HuH-7 (cell line): Measurements from ENCODE around the gene LPCAT1.
"Not testable (repeated sequence)": the region's sequence is repeated elsewhere in the genome, so short reads cannot be mapped to it uniquely, and the experiment has no call there.

Experiments used
- DNase-seq: peaks from one replicate; pipeline ENCODE4 v3.0.0; 2011; ENCODE audit warnings: low spot score

Gene LPCAT1

DNA sequence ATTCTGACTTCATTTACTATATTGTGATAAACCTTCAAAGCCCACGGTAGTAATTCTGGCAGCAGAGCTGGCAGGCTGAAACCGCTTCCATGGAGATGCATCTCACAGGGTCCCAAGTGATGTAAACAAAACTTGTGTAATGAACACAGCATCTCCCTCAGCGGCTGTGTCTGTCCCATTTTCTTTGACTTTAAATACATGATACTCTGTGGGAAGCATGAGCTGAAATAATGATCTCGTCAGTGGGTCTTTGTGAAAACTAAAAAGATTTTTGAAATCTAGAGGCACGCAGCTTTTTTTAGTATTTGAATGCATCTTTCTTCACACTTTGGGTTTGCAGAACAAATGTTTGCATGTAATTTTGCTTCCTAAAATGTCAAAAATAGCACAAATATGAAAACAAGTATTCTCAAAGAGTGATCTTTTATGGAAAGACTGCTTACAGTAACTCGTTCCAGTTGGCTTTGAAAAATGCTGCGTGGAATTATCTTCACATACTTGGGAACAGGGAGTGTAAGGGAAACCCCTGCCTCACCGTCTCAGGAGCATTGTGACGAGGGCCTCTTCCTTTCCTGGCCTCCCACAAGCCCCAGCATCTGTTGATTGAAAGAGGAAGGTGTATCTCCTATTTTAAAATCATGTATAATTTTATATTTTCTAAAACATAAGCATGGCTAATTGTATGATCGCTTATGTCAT is 18.1 kb upstream of the LPCAT1 start:
- DNase-seq, result no peak

DNA sequence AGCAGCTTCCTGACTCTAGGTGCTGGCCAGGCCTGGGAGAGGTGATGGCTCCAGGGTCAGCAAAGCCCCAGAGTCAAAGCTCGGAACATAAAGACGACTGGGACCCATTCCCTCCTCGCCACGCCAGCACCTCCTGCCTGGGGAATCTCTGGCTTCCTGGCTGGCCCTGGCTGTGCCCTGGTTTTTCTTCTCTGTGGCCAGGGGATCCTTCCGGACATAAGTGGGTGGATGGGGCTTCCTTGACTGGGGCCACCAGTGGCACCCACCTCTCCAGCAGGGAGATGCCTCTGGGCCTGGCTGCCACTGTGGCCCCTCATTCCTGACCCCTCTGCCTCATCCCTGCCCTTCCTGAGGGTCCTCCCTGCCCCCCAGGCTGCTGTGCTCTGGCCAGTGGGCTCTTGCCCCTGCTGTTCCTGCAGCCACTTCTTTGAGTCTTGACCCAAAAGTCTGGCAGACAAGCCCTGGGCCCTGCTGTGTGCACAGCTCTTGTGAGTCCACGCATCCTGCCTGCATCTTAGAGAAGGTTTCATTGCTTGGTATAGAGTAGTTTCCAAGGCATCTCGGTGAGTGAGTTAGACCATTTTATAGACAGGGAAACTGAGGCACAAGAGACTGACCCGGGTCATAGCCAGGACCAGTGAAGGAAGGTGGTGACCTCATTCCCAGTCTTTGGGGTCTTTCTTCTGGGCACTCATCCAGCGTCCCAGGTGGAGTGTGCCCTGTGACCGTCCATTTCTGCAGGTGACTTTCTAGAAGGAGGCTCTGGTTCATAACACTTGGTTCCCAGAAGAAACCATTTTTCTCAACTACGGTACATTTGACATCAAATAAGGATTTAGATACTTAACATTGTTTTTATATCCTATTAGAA is 17.3 kb upstream of the LPCAT1 start:
- DNase-seq, result no peak

- no peak for DNase-seq
Observed at GRCh38 chr5:1540166-1540565, 16.4 kb upstream of the LPCAT1 start.

DNA sequence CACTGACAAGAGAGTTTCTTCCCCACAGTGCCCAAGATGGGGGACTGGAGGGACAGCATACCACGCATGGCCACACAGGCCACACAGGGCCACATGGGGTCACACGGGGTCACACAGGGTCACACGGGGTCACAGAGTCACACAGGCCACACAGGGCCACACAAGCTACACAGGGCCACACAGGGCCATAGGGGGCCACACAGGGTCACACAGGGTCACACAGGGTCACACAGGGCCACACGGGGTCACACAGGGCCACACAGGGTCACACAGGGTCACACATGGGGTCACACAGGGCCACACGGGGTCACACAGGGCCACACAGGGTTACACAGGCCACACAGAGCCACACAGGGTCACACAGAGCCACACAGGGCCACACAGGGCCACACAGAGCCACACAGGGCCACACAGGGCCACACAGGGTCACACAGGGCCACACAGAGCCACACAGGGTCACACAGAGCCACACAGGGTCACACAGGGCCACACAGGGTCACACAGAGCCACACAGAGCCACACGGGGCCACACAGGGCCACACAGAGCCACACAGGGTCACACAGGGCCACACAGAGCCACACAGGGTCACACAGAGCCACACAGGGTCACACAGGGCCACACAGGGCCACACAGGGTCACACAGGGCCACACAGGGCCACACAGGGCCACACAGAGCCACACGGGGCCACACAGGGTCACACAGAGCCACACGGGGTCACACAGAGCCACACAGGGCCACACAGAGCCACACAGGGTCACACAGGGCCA is 15.8 kb upstream of the LPCAT1 start:
- not testable (repeated sequence) for DNase-seq

DNA sequence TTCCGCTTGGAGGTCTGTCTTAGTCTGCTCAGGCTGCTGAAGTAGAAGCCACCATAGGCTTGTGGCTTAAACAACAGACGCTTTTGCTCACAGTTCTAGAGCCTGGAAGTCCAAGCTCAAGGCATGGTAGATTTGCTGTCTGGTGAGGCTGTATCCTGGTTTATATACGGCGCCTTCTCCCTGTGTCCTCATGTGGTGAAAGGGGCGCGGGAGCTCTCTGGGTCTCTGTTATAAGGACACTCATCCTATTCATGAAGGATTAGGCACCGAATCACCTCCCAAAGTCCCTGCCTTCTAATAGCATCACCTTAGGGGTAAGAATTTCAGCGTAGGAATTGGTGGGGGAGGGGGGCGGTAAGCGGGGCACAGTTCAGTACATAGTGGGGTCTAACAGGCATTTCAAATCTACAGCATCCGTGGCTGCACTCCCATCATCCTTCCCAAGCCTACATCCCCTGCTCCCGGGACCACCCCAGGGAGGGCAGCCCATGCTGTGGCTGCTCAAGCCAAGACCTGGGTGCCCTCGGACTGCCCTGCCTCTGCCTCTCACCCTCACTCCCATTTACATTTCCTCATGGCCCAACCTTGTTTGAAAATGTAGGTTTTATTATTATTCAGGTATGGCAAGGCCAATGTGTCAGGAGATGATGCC is 15.1 kb upstream of the LPCAT1 start:
- DNase-seq, result no peak

- no peak for DNase-seq
Observed at GRCh38 chr5:1538276-1538675, 14.5 kb upstream of the LPCAT1 start.

- DNase-seq, result no peak
Observed at GRCh38 chr5:1537603-1538154, 13.9 kb upstream of the LPCAT1 start.

DNA sequence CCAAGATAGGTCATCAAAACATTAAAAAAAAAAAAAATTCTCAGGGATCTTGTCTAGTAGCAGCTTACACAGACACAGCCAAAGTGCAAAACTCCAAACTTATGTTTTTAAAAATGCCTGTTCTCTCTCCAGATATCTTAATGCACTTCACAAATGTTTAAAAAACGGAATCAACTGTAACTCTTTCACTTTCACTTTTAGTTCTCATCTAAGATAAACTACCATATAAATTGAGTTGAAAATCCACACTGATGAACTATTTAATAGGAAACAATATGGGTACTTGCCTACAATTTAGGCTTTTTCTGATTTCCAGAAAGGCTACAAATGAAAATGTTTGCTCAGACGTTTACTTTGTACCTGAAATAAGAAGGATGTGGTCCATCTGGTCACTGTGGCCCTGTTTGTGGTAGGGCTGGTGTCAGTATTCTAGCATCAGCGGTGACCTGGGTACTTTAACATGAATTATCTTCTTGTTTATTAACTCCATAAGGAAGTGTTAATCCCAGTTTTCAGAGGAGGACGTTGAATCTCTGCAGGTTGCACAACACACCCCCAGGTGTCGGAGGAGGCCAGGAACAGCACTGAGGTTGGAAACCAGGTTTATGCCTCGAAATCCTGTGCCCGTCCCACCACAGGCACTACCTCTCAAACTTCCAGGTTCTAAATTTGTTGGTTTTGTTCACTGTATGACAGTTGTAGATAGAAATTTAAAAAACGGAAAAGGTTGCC is 13.3 kb upstream of the LPCAT1 start:
- no peak for DNase-seq

- no peak for DNase-seq
Observed at GRCh38 chr5:1536322-1536845, 12.6 kb upstream of the LPCAT1 start.

DNA sequence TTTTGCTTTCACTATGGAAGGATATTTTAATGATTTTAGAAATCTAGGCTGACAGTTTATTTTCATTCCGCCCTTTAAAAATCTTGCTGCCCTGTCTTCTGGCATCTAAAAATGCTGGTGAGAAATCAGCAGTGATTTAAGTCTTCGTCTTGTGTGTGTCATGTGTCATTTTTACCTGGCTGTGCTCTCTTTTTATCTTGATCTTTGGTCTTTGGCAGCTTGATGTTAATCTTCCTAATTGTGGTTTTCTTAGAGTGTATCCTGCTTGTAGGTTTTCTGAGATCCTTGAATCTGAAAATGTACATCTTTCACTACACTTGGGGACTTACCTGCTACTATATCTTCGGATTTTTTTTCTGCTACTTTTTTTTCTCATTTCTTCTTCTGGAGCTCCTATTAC is 11.9 kb upstream of the LPCAT1 start:
- DNase-seq, result no peak

DNA sequence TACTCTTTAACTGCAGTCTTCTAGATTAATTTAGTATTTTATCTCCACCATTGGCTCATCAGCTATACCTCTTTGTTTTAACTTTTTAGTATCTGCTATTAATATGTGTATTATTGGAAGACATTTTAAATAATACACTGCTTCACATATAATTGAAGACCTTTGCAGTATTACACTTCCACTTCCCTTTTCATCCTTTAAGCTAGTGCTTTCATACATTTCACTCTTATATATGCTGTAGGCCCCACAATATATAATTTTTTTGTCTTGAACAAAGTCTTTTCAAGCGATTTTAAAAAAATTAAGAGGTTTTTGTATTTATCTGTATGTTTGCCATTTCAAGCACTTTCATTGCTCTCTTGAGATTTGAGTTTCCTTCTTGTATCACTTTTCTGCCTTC is 8.6 kb upstream of the LPCAT1 start:
- no peak for DNase-seq

- DNase-seq, result no peak
Observed at GRCh38 chr5:1529498-1529897, 5.7 kb upstream of the LPCAT1 start.

DNA sequence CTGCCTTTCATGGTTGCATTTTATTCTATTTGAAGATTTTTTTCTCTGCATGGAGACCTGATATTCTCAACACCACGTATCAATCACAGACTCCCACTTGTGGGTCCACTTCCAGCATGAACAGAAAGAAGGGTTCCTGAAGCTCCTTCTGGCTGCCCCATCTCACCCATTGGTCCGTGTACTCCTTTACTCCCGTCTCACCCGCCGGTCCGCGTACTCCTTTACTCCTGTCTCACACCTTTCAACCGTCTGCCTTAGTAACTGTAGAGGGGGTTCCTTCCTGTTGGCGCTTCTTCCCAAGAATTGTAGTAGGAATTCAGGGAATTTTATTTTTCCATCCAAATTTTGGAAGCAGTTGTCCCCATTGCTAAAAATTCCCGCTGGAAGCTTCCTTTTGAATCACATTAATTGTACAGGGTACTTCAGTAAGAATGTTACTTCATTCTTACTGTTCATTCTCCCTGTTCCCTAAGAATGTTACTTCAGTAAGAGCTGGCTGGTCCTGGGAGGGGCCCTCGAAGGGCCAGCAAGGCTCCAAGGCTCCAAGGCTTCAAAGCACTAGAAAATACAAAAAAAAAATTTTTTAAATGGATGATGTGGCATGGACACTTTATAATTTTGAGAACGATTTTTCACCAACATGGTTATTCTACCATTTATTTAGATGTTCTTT is 3.9 kb upstream of the LPCAT1 start:
- DNase-seq, result no peak

DNA sequence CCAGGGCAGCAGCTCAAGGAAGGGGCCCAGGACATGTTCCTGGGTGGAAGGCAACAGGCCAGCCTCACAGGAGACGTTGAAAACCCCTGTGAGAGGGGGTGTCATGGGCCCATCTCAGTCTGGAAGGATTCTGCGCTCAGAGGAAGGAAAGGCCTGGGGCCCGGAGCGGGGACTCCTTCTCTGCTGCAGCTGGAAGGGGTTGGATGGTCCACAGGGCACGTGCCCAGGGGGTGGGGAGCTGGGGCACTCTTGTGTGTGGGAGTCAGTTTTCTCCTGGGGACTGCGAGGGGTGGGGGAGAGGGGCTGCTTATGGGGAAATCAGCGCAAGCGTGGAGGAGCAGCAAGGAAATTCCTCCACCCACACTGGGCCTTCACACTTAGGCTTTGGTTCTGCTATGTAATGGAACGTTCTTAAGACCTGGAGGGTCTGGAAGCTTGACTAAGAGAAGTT is 2.9 kb upstream of the LPCAT1 start:
- no peak for DNase-seq

- no peak for DNase-seq
Observed at GRCh38 chr5:1526190-1526631, 2.5 kb upstream of the LPCAT1 start.

GRCh38 chr5:1525624-1526189 is 1.9 kb upstream of the LPCAT1 start:
- DNase-seq, result no peak

DNA sequence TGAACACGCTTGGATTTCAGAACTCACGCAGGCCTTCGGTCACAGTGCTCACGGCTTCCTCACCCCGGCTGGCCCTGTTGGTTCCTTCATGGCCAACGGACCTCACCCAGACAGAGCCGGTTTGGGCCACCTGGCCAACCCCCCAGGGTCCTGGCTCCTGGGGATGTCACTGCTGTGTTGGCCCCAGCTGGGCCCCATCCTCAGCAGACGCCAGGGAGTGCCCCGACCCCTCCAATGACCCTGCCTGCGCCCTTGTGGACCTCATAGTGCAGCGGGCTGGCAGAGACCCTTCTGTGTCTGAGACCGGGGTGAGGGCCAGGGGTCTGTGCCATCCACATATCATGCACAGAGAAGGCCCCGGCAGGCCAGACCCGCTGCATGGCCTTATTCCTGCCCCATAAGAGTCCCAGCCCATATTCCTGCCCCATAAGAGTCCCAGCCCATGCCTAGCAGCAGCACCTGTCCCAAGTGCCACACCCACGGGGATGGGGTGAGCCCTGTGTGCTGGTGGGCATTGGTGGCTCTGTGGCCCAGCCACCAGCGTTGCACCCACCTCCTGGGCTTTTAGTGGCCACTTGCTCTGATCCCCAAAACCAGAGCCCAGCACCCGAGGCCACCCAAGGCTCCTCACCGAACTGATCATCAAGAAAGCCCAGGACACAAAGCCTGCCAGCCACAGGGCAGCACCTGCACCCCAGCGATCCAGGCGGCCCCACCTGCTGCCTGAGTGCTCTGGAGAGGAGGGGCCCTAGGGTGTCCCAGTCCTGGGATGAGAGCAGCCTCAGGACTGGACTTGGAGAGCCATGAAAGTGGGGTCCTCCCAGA is 1.3 kb upstream of the LPCAT1 start:
- DNase-seq, result no peak

GRCh38 chr5:1524481-1524798 is 680 bp upstream of the LPCAT1 start:
- no peak for DNase-seq

GRCh38 chr5:1523480-1523792 is 324 bp downstream of the LPCAT1 start:
- no peak for DNase-seq
